K562 (cell line): ENCODE measurements around the gene TAF8. TPM values are rescaled to one million over a fixed set of nuclear protein-coding genes. Genes with fewer than 3 reads are reported as not detected.

ENCODE experiments used
- HMG20B ChIP-seq: fragments of 250-450 bp; sonication (Bioruptor Pico); IDR thresholded peaks from 2 replicates; pipeline ENCODE4 v1.5.0; 2021; ENCODE audit warnings: mild to moderate bottlenecking
- KHSRP ChIP-seq: fragments of 450-650 bp; IDR thresholded peaks from 2 replicates; pipeline ENCODE4 v1.6.1; 2017
- NFE2 ChIP-seq: IDR thresholded peaks from 2 replicates; pipeline ENCODE4 v1.6.1; 2014; ENCODE audit warnings: antibody characterized with exemption, low read depth
- RBM15 ChIP-seq: fragments of 200-400 bp; formaldehyde crosslinking; IDR thresholded peaks from 2 replicates; pipeline ENCODE4 v1.6.1; 2018; ENCODE audit warnings: mild to moderate bottlenecking, low read length, moderate library complexity; ENCODE audit not compliant: insufficient read depth
- SAFB ChIP-seq: fragments of 200-400 bp; formaldehyde crosslinking; IDR thresholded peaks from 2 replicates; pipeline ENCODE4 v1.6.1; 2017; ENCODE audit warnings: low read depth, low read length, borderline replicate concordance
- SOX6 ChIP-seq: fragments of 450-650 bp; IDR thresholded peaks from 2 replicates; pipeline ENCODE4 v1.6.1; 2014; ENCODE audit warnings: mild to moderate bottlenecking
- ZNF316 ChIP-seq: fragments of 450-650 bp; IDR thresholded peaks from 2 replicates; pipeline ENCODE4 v1.6.1; 2016
- ZNF592 ChIP-seq: fragments of 450-650 bp; IDR thresholded peaks from 2 replicates; pipeline ENCODE4 v1.6.1; 2017; ENCODE audit warnings: antibody characterized with exemption, mild to moderate bottlenecking
- ZNF75A ChIP-seq: fragments of 450-650 bp; formaldehyde crosslinking; IDR thresholded peaks from 2 replicates; pipeline ENCODE4 v1.4.0; 2020; ENCODE audit warnings: mild to moderate bottlenecking
- polyA plus RNA-seq, 8 experiments: library from polyadenylated mRNA; depleted of rRNA in 4 of 8; stranded (reverse) in 5 of 8; unstranded in 3 of 8; fragments of >200 nt; fragmentation: Nextera tagmentation in 2 of 8; fragmentation: Illumina TruSeq in 1 of 8; extraction: Ambion mirVana in 2 of 8; extraction: Trizol in 1 of 8; gene quantifications; 2 replicates each; pipeline versions ENCODE4 v1.2.1 to v1.2.3, GENCODE V29; 2011 to 2014; ENCODE audit warnings: inconsistent platforms in 1 of 8, missing spikeins in 1 of 8
- total RNA-seq, 7 experiments: library from RNA; depleted of rRNA in 6 of 7; stranded (reverse); fragments of >200 nt in 6 of 7; fragmentation: Illumina TruSeq in 2 of 7; extraction: Trizol in 2 of 7; gene quantifications; 2 replicates each; pipeline versions ENCODE4 v1.2.1 to v1.2.3, GENCODE V29; 2011 to 2021; ENCODE audit warnings: low replicate concordance in 1 of 7
- TF ChIP-seq, protein P1 (sequence below): fragments of 200-600 bp; sonication (generic); IDR thresholded peaks from one replicate; pipeline ENCODE4 v1.6.1; 2012; ENCODE audit warnings: mild to moderate bottlenecking, low read depth, low read length, inconsistent platforms
- TF ChIP-seq, protein P2 (sequence below), 2 experiments: fragments of 450-650 bp; IDR thresholded peaks; 2 replicates each; pipeline ENCODE4 v1.6.1; 2016

Gene TAF8
- total and polyA plus RNA-seq, 9 of the 15 experiments (the other 6 are each of a cell fraction or from before 2014, with no cell fraction given) = 29.4 to 84.0 (median 52.6) TPM

- TF ChIP-seq, protein P1, sequence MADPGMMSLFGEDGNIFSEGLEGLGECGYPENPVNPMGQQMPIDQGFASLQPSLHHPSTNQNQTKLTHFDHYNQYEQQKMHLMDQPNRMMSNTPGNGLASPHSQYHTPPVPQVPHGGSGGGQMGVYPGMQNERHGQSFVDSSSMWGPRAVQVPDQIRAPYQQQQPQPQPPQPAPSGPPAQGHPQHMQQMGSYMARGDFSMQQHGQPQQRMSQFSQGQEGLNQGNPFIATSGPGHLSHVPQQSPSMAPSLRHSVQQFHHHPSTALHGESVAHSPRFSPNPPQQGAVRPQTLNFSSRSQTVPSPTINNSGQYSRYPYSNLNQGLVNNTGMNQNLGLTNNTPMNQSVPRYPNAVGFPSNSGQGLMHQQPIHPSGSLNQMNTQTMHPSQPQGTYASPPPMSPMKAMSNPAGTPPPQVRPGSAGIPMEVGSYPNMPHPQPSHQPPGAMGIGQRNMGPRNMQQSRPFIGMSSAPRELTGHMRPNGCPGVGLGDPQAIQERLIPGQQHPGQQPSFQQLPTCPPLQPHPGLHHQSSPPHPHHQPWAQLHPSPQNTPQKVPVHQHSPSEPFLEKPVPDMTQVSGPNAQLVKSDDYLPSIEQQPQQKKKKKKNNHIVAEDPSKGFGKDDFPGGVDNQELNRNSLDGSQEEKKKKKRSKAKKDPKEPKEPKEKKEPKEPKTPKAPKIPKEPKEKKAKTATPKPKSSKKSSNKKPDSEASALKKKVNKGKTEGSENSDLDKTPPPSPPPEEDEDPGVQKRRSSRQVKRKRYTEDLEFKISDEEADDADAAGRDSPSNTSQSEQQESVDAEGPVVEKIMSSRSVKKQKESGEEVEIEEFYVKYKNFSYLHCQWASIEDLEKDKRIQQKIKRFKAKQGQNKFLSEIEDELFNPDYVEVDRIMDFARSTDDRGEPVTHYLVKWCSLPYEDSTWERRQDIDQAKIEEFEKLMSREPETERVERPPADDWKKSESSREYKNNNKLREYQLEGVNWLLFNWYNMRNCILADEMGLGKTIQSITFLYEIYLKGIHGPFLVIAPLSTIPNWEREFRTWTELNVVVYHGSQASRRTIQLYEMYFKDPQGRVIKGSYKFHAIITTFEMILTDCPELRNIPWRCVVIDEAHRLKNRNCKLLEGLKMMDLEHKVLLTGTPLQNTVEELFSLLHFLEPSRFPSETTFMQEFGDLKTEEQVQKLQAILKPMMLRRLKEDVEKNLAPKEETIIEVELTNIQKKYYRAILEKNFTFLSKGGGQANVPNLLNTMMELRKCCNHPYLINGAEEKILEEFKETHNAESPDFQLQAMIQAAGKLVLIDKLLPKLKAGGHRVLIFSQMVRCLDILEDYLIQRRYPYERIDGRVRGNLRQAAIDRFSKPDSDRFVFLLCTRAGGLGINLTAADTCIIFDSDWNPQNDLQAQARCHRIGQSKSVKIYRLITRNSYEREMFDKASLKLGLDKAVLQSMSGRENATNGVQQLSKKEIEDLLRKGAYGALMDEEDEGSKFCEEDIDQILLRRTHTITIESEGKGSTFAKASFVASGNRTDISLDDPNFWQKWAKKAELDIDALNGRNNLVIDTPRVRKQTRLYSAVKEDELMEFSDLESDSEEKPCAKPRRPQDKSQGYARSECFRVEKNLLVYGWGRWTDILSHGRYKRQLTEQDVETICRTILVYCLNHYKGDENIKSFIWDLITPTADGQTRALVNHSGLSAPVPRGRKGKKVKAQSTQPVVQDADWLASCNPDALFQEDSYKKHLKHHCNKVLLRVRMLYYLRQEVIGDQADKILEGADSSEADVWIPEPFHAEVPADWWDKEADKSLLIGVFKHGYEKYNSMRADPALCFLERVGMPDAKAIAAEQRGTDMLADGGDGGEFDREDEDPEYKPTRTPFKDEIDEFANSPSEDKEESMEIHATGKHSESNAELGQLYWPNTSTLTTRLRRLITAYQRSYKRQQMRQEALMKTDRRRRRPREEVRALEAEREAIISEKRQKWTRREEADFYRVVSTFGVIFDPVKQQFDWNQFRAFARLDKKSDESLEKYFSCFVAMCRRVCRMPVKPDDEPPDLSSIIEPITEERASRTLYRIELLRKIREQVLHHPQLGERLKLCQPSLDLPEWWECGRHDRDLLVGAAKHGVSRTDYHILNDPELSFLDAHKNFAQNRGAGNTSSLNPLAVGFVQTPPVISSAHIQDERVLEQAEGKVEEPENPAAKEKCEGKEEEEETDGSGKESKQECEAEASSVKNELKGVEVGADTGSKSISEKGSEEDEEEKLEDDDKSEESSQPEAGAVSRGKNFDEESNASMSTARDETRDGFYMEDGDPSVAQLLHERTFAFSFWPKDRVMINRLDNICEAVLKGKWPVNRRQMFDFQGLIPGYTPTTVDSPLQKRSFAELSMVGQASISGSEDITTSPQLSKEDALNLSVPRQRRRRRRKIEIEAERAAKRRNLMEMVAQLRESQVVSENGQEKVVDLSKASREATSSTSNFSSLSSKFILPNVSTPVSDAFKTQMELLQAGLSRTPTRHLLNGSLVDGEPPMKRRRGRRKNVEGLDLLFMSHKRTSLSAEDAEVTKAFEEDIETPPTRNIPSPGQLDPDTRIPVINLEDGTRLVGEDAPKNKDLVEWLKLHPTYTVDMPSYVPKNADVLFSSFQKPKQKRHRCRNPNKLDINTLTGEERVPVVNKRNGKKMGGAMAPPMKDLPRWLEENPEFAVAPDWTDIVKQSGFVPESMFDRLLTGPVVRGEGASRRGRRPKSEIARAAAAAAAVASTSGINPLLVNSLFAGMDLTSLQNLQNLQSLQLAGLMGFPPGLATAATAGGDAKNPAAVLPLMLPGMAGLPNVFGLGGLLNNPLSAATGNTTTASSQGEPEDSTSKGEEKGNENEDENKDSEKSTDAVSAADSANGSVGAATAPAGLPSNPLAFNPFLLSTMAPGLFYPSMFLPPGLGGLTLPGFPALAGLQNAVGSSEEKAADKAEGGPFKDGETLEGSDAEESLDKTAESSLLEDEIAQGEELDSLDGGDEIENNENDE = no peak
- TF ChIP-seq, protein P2, sequence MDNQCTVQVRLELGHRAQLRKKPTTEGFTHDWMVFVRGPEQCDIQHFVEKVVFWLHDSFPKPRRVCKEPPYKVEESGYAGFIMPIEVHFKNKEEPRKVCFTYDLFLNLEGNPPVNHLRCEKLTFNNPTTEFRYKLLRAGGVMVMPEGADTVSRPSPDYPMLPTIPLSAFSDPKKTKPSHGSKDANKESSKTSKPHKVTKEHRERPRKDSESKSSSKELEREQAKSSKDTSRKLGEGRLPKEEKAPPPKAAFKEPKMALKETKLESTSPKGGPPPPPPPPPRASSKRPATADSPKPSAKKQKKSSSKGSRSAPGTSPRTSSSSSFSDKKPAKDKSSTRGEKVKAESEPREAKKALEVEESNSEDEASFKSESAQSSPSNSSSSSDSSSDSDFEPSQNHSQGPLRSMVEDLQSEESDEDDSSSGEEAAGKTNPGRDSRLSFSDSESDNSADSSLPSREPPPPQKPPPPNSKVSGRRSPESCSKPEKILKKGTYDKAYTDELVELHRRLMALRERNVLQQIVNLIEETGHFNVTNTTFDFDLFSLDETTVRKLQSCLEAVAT (IDR thresholded peaks at IDR 0.05) = peak; percentile 64 to 79; a peak in 3 of 4 replicates
- TF ChIP-seq ZNF316 (peak; percentile 100), KHSRP (no peak), NFE2 (peak; percentile 100), ZNF75A (CRISPR knock-in tag) (peak; percentile 18; the same call in 1 of the 2 replicates), RBM15 (no peak), SAFB (no peak), HMG20B (CRISPR knock-in tag) (no peak), ZNF592 (peak; percentile 99), SOX6 (peak; percentile 86)
Observed at GRCh38 chr6:42028234-42029061, 21.9 kb upstream of the TAF8 start (continued).
